GM21786 (cell line): ENCODE results near the gene AGBL1.
A peak's percentile ranks its signal among the peaks of the same experiment; 100 is the strongest.

Experiments used
- ATAC-seq: cut with Tn5 transposase; IDR thresholded peaks from one replicate; pipeline ENCODE4 v1.9.1; 2021; ENCODE audit not compliant: unreplicated experiment

Gene AGBL1

GRCh38 chr15:86623236-86623635 lies 543.6 kb downstream of the AGBL1 start:
- no peak for ATAC-seq

- peak; percentile 68 for ATAC-seq
Measured at GRCh38 chr15:86624261-86625036, 544.8 kb downstream of the AGBL1 start.

GRCh38 chr15:86629409-86630356 lies 550.0 kb downstream of the AGBL1 start:
- ATAC-seq, result no peak

- ATAC-seq, result no peak
Measured at GRCh38 chr15:86630946-86631345, 551.3 kb downstream of the AGBL1 start.

- ATAC-seq, result no peak
Measured at GRCh38 chr15:86634146-86634545, 554.5 kb downstream of the AGBL1 start.

GRCh38 chr15:86634992-86635638 lies 555.4 kb downstream of the AGBL1 start:
- no peak for ATAC-seq

- ATAC-seq, result no peak
Measured at GRCh38 chr15:86644339-86644738, 564.7 kb downstream of the AGBL1 start.

- ATAC-seq, result no peak
Measured at GRCh38 chr15:86645925-86646500, 566.3 kb downstream of the AGBL1 start.

- no peak for ATAC-seq
Measured at GRCh38 chr15:86647810-86648440, 568.3 kb downstream of the AGBL1 start.

GRCh38 chr15:86649277-86649676 lies 569.6 kb downstream of the AGBL1 start:
- ATAC-seq, result no peak

- no peak for ATAC-seq
Measured at GRCh38 chr15:86650094-86650493, 570.4 kb downstream of the AGBL1 start.

GRCh38 chr15:86653344-86654197 lies 573.9 kb downstream of the AGBL1 start:
- ATAC-seq, result no peak

- no peak for ATAC-seq
Measured at GRCh38 chr15:86654501-86654900, 574.8 kb downstream of the AGBL1 start.

- no peak for ATAC-seq
Measured at GRCh38 chr15:86657305-86657704, 577.6 kb downstream of the AGBL1 start.

- no peak for ATAC-seq
Measured at GRCh38 chr15:86659724-86660411, 580.2 kb downstream of the AGBL1 start.

- no peak for ATAC-seq
Measured at GRCh38 chr15:86661580-86661979, 581.9 kb downstream of the AGBL1 start.

- no peak for ATAC-seq
Measured at GRCh38 chr15:86663304-86663703, 583.6 kb downstream of the AGBL1 start.

- ATAC-seq, result no peak
Measured at GRCh38 chr15:86663979-86664378, 584.3 kb downstream of the AGBL1 start.

- ATAC-seq, result no peak
Measured at GRCh38 chr15:86664581-86664980, 584.9 kb downstream of the AGBL1 start.
